WTC11 (cell line): ENCODE results near the gene HSH2D.

ENCODE experiments used
- FOXK1 ChIP-seq: sonication (generic); formaldehyde crosslinking; IDR thresholded peaks from 2 replicates; pipeline ENCODE4 v1.8.0; 2022; ENCODE audit warnings: mild to moderate bottlenecking, moderate library complexity, missing genetic modification reagents
- TF ChIP-seq, protein P1 (sequence below): fragments of 200-600 bp; IDR thresholded peaks from 2 replicates; pipeline ENCODE4 v1.8.0; 2022; ENCODE audit warnings: antibody characterized with exemption
- TF ChIP-seq, protein P2 (sequence below): sonication (generic); formaldehyde crosslinking; conservative IDR thresholded peaks from 2 replicates; pipeline ENCODE4 v1.8.1; 2022; ENCODE audit warnings: mild to moderate bottlenecking, missing genetic modification reagents

DNA sequence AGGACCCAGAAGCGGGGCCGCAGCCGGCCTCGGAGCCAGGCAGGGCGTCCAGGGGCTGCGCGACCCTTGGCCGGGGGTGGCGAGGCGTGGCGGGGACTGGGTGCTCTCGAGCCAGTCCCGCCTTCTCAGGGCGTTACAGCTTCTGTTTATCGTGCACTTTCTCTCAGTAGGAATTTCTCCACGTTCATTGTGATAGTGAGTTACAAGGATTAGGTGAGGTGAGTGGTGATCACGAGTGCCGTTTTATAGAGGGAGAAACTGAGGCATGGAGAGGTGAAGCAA, 54.8 kb downstream of the HSH2D start:
- no peak for TF ChIP-seq FOXK1 (CRISPR knock-in tag)
- TF ChIP-seq, protein P1, sequence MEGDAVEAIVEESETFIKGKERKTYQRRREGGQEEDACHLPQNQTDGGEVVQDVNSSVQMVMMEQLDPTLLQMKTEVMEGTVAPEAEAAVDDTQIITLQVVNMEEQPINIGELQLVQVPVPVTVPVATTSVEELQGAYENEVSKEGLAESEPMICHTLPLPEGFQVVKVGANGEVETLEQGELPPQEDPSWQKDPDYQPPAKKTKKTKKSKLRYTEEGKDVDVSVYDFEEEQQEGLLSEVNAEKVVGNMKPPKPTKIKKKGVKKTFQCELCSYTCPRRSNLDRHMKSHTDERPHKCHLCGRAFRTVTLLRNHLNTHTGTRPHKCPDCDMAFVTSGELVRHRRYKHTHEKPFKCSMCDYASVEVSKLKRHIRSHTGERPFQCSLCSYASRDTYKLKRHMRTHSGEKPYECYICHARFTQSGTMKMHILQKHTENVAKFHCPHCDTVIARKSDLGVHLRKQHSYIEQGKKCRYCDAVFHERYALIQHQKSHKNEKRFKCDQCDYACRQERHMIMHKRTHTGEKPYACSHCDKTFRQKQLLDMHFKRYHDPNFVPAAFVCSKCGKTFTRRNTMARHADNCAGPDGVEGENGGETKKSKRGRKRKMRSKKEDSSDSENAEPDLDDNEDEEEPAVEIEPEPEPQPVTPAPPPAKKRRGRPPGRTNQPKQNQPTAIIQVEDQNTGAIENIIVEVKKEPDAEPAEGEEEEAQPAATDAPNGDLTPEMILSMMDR = no peak
- TF ChIP-seq, protein P2, sequence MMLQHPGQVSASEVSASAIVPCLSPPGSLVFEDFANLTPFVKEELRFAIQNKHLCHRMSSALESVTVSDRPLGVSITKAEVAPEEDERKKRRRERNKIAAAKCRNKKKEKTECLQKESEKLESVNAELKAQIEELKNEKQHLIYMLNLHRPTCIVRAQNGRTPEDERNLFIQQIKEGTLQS (CRISPR knock-in tag) = no peak
